K562 (cell line): ENCODE results near the gene LOC128125822.

Source experiments
- CXXC5 ChIP-seq: fragments of 250-450 bp; sonication (Bioruptor Pico); IDR thresholded peaks from 2 replicates; pipeline ENCODE4 v1.8.0; 2022; ENCODE audit warnings: inconsistent platforms, mild to moderate bottlenecking, moderate library complexity
- FOSL1 ChIP-seq: fragments of 200-800 bp; sonication (Bioruptor generic); conservative IDR thresholded peaks from 2 replicates; pipeline ENCODE4 v1.6.1; 2016; ENCODE audit warnings: missing genetic modification characterization, missing compliant biosample characterization
- HBP1 ChIP-seq: fragments of 450-650 bp; formaldehyde crosslinking; IDR thresholded peaks from 2 replicates; pipeline ENCODE4 v1.4.0; 2022; ENCODE audit warnings: missing genetic modification characterization
- ILK ChIP-seq: fragments of 450-650 bp; IDR thresholded peaks from 2 replicates; pipeline ENCODE4 v1.6.1; 2016; ENCODE audit warnings: missing genetic modification characterization, low read depth, mild to moderate bottlenecking, missing compliant biosample characterization, moderate library complexity, borderline replicate concordance
- KDM2B ChIP-seq: fragments of 250-450 bp; sonication (Bioruptor Pico); IDR thresholded peaks from 2 replicates; pipeline ENCODE4 v1.8.0; 2021; ENCODE audit warnings: mild to moderate bottlenecking, moderate library complexity
- NKRF ChIP-seq: fragments of 450-650 bp; IDR thresholded peaks from 2 replicates; pipeline ENCODE4 v1.6.1; 2016; ENCODE audit warnings: borderline replicate concordance
- PCBP2 ChIP-seq: fragments of 200-400 bp; formaldehyde crosslinking; IDR thresholded peaks from 2 replicates; pipeline ENCODE4 v1.6.1; 2018; ENCODE audit warnings: low read length, low read depth, mild to moderate bottlenecking, moderate library complexity; ENCODE audit not compliant: poor library complexity, severe bottlenecking
- SIN3B ChIP-seq: fragments of 450-650 bp; IDR thresholded peaks from 2 replicates; pipeline ENCODE4 v1.6.1; 2017; ENCODE audit warnings: low read depth, mild to moderate bottlenecking, moderate library complexity
- YY1 ChIP-seq, 3 experiments: IDR thresholded peaks; 2 replicates each; pipeline ENCODE4 v1.6.1; 2011; ENCODE audit warnings: low read length in 2 of 3, mild to moderate bottlenecking in 2 of 3, moderate library complexity in 2 of 3, borderline replicate concordance in 1 of 3, control low read depth in 1 of 3, low read depth in 1 of 3; ENCODE audit not compliant: insufficient read depth in 3 of 3, insufficient replicate concordance in 2 of 3, control insufficient read depth in 1 of 3, insufficient read length in 1 of 3; ENCODE audit errors: extremely low read depth in 1 of 3
- ZNF609 ChIP-seq: sonication (generic); formaldehyde crosslinking; IDR thresholded peaks from 2 replicates; pipeline ENCODE4 v1.8.1; 2023; ENCODE audit warnings: missing genetic modification reagents, mild to moderate bottlenecking, borderline replicate concordance

The LOC128125822 gene

GRCh38 chr6:63572044-63572746, at the start of gene LOC128125822, which contains the start of gene PTP4A1 (continued):
- TF ChIP-seq YY1 (IDR thresholded peaks at IDR 0.05; ENCODE audit: borderline replicate concordance in 1 of 3, control insufficient read depth in 1 of 3, extremely low read depth in 1 of 3, insufficient read depth in 3 of 3, insufficient read length in 1 of 3, insufficient replicate concordance in 2 of 3, low read depth in 1 of 3, low read length in 2 of 3) (peak in 2 of 3 experiments; percentile 65 to 76), HBP1 (CRISPR knock-in tag) (peak; percentile 61; the same call in 1 of the 2 replicates), CXXC5 (peak; percentile 90), PCBP2 (no peak), ILK (tag) (no peak), SIN3B (no peak), FOSL1 (tag) (peak; percentile 50; the same call in 1 of the 2 replicates), ZNF609 (CRISPR knock-in tag) (no peak), KDM2B (CRISPR knock-in tag) (no peak), NKRF (no peak)
